ENCODE results near the gene CEACAM18. TPM values are rescaled to one million over a fixed set of nuclear protein-coding genes. Genes with fewer than 3 reads are reported as not detected.

Gene CEACAM18
- total and polyA plus RNA-seq, 10 of the 15 experiments (the other 5 are each of a cell fraction or from before 2014, with no cell fraction given) = not detected

DNA sequence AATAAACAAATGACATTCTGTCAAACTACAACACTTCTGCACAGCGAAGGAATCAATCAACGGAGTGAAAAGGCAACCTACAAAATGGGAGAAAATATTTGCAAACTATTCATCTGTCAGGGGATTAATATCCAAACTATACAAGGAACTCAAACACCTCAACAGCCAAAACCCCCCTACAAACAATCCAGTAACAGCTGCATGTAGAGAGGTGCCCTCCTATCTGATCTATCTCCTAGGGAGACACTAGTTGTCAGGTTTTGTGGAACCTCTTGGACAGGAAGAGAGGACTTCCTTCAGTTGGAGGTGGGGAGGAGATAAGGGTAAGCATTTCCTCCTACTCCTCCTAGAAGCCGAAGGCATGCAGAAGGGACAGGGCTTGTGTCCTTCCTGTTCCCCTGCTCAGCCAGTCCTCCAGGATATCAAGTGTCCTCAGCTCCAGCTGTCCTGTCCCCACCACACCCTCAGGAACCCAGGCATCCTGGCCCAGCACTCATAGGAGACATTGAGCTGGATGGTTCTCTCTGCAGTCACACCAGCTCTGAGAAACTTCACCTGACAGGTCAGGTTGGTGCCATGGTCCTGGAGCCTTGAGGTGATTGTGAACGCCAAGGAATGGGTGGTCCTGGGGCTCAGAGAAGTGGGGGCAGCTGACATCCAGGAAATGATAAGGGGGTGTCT, 10.3 kb upstream of the CEACAM18 start:
- H3K79me2 ChIP-seq (ENCODE audit: control insufficient read depth, insufficient read depth, low read length) = no peaks in the 10 kb centered on the region
- H3K9ac ChIP-seq (ENCODE audit: control insufficient read depth, insufficient read depth, low read length) = no peak overlapping the region
- H3K4me1 ChIP-seq (ENCODE audit: control insufficient read depth, insufficient read depth, low read length) = no peaks in the 10 kb centered on the region
- no peak overlapping the region for H2AFZ ChIP-seq (ENCODE audit: control insufficient read depth, low read depth, low read length)
- TF ChIP-seq TBL1XR1 (IDR thresholded peaks at IDR 0.05; ENCODE audit: low read depth, low read length) = no peak
- TF ChIP-seq SMARCA5 (IDR thresholded peaks at IDR 0.05) = no peak
- TF ChIP-seq, protein P1, sequence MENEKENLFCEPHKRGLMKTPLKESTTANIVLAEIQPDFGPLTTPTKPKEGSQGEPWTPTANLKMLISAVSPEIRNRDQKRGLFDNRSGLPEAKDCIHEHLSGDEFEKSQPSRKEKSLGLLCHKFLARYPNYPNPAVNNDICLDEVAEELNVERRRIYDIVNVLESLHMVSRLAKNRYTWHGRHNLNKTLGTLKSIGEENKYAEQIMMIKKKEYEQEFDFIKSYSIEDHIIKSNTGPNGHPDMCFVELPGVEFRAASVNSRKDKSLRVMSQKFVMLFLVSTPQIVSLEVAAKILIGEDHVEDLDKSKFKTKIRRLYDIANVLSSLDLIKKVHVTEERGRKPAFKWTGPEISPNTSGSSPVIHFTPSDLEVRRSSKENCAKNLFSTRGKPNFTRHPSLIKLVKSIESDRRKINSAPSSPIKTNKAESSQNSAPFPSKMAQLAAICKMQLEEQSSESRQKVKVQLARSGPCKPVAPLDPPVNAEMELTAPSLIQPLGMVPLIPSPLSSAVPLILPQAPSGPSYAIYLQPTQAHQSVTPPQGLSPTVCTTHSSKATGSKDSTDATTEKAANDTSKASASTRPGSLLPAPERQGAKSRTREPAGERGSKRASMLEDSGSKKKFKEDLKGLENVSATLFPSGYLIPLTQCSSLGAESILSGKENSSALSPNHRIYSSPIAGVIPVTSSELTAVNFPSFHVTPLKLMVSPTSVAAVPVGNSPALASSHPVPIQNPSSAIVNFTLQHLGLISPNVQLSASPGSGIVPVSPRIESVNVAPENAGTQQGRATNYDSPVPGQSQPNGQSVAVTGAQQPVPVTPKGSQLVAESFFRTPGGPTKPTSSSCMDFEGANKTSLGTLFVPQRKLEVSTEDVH (IDR thresholded peaks at IDR 0.05; ENCODE audit: low read depth, partially characterized antibody) = no peak
- TF ChIP-seq, protein P2, sequence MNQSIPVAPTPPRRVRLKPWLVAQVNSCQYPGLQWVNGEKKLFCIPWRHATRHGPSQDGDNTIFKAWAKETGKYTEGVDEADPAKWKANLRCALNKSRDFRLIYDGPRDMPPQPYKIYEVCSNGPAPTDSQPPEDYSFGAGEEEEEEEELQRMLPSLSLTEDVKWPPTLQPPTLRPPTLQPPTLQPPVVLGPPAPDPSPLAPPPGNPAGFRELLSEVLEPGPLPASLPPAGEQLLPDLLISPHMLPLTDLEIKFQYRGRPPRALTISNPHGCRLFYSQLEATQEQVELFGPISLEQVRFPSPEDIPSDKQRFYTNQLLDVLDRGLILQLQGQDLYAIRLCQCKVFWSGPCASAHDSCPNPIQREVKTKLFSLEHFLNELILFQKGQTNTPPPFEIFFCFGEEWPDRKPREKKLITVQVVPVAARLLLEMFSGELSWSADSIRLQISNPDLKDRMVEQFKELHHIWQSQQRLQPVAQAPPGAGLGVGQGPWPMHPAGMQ (IDR thresholded peaks at IDR 0.05; ENCODE audit: borderline replicate concordance) = no peak
- H3K36me3 ChIP-seq (ENCODE audit: control insufficient read depth in 2 of 2, insufficient read depth in 2 of 2, low read length in 1 of 2) = no peaks in the 10 kb centered on the region
- H3K27me3 ChIP-seq (replicated peaks in 1 of 2; ENCODE audit: control insufficient read depth in 2 of 2, insufficient read depth in 2 of 2, low read length in 1 of 2) = no peaks in the 10 kb centered on the region; a peak in 1 of 4 replicates
- POLR2A ChIA-PET = no interaction called here
- RAD21 ChIA-PET (ENCODE audit: unreplicated experiment) = interaction anchor here (2.6 kb wide), 1 partner anchor 189 kb away, joined by 5 read pairs; no protein-coding TSS in a partner anchor
- no TSS peak for BruUV-seq (replicated peaks)
- WGBS (ENCODE audit: insufficient coverage, insufficient replicate concordance, low lambda C conversion rate, missing lambda C conversion rate) = 10% methylated on average over 4 of the region's 4 CpGs
- SMC1A ChIA-PET (ENCODE audit: uncharacterized antibody, unreplicated experiment) = interaction anchor here (0.9 to 1.4 kb wide), 3 partner anchors 33 to 193 kb away, joined by 3 to 4 read pairs (median 4); no protein-coding TSS in a partner anchor
- no peak for ATAC-seq
- intact Hi-C loops (cut with micrococcal nuclease; ENCODE audit: unreplicated experiment) = no loop called here
- no peak overlapping the region for H3K4me3 ChIP-seq
- CTCF ChIA-PET = interaction anchor here (0.7 to 10.8 kb wide), 4 partner anchors 46 to 191 kb away, joined by 3 to 281 read pairs (median 4); partner anchors contain the start of genes SIGLEC10 and SIGLEC5
- no peaks in the 10 kb centered on the region for H3K9me3 ChIP-seq (replicated peaks; ENCODE audit: control insufficient read depth, insufficient read depth, low read length)
- H3K4me2 ChIP-seq (ENCODE audit: control insufficient read depth, insufficient read depth) = no peak overlapping the region
- H3K27ac ChIP-seq (ENCODE audit: control insufficient read depth, insufficient read depth) = no peak overlapping the region
- no peak for FAIRE-seq
- H4K20me1 ChIP-seq (ENCODE audit: control insufficient read depth, insufficient read depth) = no peaks in the 10 kb centered on the region; the same call in 1 of the 2 replicates
- no peak for DNase-seq (ENCODE audit: low read depth, low spot score)
- in situ Hi-C loops (cut with MboI) = no loop called here

All from GM12878 (cell line).